NCI-H1694 treated with DMSO at 0.1 percent for 48 hours (cell line): ENCODE data around the gene KIAA1328.
A peak's percentile ranks its signal among the peaks of the same experiment; 100 is the strongest.
"Not testable (repeated sequence)": the region's sequence is repeated elsewhere in the genome, so short reads cannot be mapped to it uniquely, and the experiment has no call there.

Experiments used
- DNase-seq: peaks from one replicate; lab custom pipeline; 2025; lab: John Stamatoyannopoulos, UW

Gene KIAA1328

GRCh38 chr18:36887864-36888263, 58.9 kb downstream of the KIAA1328 start:
- no peak for DNase-seq

GRCh38 chr18:36888778-36889177, 59.9 kb downstream of the KIAA1328 start:
- no peak for DNase-seq

- DNase-seq, result no peak
These were observed 60.4 kb downstream of the KIAA1328 start for GRCh38 chr18:36889321-36889720.

- DNase-seq, result no peak
These were observed 60.8 kb downstream of the KIAA1328 start for GRCh38 chr18:36889742-36890141.

GRCh38 chr18:36890598-36890997, 61.7 kb downstream of the KIAA1328 start:
- no peak for DNase-seq

GRCh38 chr18:36893227-36893626, 64.3 kb downstream of the KIAA1328 start:
- no peak for DNase-seq

GRCh38 chr18:36895606-36896005, 66.7 kb downstream of the KIAA1328 start:
- DNase-seq, result no peak

- DNase-seq, result no peak
These were observed 68.3 kb downstream of the KIAA1328 start for GRCh38 chr18:36897253-36897652.

GRCh38 chr18:36899289-36899688, 70.4 kb downstream of the KIAA1328 start:
- no peak for DNase-seq

- no peak for DNase-seq
These were observed 71.5 kb downstream of the KIAA1328 start for GRCh38 chr18:36900466-36900865.

- no peak for DNase-seq
These were observed 72.4 kb downstream of the KIAA1328 start for GRCh38 chr18:36901277-36901701.

- DNase-seq, result no peak
These were observed 74.4 kb downstream of the KIAA1328 start for GRCh38 chr18:36903215-36903928.

GRCh38 chr18:36905571-36905970, 76.6 kb downstream of the KIAA1328 start:
- no peak for DNase-seq

- DNase-seq, result not testable (repeated sequence)
These were observed 80.4 kb downstream of the KIAA1328 start for GRCh38 chr18:36909282-36909681.

- DNase-seq, result no peak
These were observed 84.0 kb downstream of the KIAA1328 start for GRCh38 chr18:36912887-36913286.

GRCh38 chr18:36917907-36918306, 89.0 kb downstream of the KIAA1328 start:
- no peak for DNase-seq

GRCh38 chr18:36929601-36930000, 100.7 kb downstream of the KIAA1328 start:
- no peak for DNase-seq

- DNase-seq, result no peak
These were observed 102.2 kb downstream of the KIAA1328 start for GRCh38 chr18:36931106-36931505.

GRCh38 chr18:36933552-36933951, 104.6 kb downstream of the KIAA1328 start:
- DNase-seq, result no peak

GRCh38 chr18:36934884-36935283, 106.0 kb downstream of the KIAA1328 start:
- DNase-seq, result no peak

- peak; percentile 38 for DNase-seq
These were observed 113.3 kb downstream of the KIAA1328 start for GRCh38 chr18:36942264-36942663.

GRCh38 chr18:36947820-36948348, 119.0 kb downstream of the KIAA1328 start:
- no peak for DNase-seq

GRCh38 chr18:36950282-36950681, 121.4 kb downstream of the KIAA1328 start:
- DNase-seq, result no peak

GRCh38 chr18:36950960-36951359, 122.0 kb downstream of the KIAA1328 start:
- DNase-seq, result no peak
